Stimulated activated CD8-positive, alpha-beta memory T cell treated with anti-CD3 and anti-CD28 coated beads, Interleukin-4, amount 100 ng/mL, for 4 hours (primary cell): Measurements from ENCODE around the gene KATNAL1.
"Not testable (repeated sequence)": the region's sequence is repeated elsewhere in the genome, so short reads cannot be mapped to it uniquely, and the experiment has no call there.

Experiments
- DNase-seq, 2 donors: peaks; one replicate each; pipeline ENCODE4 v3.0.0-alpha.2; 2020; ENCODE audit warnings: low read depth in 2 of 2, low spot score in 1 of 2

The KATNAL1 gene

DNA sequence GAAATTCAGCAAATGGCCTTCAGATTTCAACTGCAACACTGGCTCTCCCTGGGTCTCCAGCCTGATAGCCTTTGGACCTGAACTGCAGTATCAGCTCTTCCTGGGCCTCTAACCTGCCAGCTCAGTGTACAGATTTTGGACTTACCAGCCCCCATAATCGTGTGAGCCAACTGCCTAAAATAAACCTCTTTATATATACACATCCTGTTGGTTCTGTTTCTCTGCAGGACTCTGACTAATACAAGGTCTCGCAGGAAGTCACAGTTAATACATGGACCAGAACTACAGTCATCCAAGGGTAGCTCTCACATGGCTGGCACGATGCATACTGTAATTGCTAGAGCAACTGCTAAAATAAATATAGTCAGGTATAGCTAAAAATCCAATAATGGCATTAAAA lies 85.1 kb downstream of the KATNAL1 start:
- DNase-seq, result no peak

DNA sequence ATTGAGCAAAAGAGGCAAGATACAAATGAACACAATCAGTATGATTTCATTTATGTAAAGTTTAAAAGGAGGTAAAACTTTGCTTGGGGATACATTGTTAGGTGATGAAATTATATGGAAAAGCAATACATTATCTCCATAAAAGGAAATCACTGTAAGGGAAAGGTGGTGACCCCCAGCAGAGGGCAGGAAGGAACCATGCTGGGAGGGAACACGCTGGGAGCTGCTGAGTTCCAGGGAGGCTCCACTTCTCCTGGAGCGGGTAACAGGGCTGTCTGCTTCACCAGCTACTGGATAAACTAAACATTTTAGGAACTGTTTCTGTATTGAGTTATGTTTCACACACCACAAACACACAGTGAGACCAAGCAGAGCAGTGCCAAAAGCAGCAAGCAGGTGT lies 91.2 kb downstream of the KATNAL1 start:
- no peak for DNase-seq

DNA sequence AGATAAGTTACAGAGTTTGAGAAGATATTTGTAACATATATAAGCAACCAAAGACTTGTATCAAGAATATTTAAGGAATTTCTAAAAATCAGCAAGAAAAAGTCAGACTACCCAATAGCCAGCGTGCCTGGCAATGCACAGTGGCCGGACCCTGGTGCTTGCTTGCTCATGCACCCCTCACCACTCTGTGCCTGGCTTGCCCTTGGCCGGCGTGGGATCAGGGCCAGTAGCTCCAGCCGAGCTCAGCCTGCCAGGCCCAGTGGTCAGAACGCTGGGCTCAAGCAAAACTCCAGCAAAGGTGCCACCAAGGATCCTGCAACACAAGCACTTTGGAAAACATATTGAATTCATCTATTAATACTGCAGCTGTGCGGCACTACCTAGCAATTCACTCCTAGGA lies 95.1 kb downstream of the KATNAL1 start:
- DNase-seq, result no peak

DNA sequence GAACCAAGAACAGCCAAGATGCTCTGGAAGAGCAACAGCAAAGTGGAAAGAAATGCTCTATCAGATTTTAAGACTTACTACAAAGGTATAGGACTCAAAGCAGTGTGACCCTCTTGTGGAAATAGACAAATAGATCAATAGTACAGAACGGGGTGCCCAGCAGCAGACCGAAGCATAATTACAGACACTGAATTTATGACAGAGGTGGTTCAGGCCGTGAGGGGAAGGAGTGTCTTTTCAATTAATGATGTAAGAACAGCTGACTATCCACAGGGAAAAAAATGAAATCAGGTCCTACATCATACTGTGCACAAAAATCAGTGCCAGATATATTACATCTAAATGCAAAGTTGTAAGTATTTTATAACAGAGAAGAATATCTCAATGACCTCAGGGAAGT lies 95.6 kb downstream of the KATNAL1 start:
- no peak for DNase-seq

DNA sequence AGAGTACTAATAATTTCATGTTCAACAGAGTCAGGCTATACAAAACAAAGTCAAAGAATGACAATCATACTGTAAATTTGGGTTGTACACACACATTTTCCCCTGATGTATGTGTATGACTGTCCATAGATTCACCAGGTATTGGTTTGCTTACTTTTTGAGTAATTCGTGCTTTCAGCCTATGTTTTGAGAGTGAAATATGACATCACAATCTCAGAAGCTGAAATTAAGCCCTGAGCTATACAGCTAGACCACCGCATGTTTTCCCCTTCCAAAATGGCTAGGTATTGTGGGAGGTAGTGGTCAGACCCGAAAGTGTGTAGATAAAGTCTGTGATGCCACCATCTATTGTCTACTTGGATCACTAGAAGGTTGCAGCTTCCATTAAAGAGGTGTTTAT lies 102.8 kb downstream of the KATNAL1 start:
- DNase-seq, result no peak

DNA sequence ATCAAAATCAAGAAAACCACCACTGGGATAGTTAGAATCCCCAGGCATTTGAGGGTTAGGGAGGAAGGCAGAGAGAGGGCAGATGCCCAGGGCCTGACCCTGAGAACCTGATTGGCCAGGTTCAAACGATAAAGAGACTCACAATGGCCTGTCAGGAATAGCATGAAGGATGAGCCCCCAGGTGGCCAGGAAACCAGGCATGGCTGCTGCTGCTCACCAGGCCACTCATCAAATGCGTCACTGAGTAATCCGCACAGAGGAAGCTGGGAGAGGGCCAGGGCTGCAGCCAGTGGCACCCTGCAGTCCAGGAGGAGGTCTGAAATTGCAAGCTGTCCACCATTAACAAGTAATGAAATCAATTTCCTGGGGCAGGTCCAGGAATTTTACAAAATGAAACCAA lies 111.3 kb downstream of the KATNAL1 start:
- DNase-seq, result no peak

DNA sequence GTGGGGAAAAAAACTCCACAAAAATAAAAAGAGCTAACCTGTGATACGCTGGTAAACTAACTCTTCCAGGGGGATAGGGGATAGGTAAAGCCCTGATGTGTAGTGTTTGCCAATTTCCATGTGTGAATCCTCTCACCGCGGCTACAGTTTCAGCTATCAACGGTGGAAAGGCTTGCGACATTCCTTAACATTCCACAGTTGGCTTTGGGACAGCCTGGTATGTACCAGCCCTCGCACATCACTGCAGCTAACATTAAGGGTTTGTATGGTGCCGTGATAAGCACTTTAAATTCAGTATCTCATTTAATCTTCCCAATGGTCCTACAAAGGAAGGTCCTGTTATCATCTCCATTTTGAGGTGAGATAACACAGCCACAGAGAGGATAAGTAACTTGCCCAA lies 112.4 kb downstream of the KATNAL1 start:
- no peak for DNase-seq

DNA sequence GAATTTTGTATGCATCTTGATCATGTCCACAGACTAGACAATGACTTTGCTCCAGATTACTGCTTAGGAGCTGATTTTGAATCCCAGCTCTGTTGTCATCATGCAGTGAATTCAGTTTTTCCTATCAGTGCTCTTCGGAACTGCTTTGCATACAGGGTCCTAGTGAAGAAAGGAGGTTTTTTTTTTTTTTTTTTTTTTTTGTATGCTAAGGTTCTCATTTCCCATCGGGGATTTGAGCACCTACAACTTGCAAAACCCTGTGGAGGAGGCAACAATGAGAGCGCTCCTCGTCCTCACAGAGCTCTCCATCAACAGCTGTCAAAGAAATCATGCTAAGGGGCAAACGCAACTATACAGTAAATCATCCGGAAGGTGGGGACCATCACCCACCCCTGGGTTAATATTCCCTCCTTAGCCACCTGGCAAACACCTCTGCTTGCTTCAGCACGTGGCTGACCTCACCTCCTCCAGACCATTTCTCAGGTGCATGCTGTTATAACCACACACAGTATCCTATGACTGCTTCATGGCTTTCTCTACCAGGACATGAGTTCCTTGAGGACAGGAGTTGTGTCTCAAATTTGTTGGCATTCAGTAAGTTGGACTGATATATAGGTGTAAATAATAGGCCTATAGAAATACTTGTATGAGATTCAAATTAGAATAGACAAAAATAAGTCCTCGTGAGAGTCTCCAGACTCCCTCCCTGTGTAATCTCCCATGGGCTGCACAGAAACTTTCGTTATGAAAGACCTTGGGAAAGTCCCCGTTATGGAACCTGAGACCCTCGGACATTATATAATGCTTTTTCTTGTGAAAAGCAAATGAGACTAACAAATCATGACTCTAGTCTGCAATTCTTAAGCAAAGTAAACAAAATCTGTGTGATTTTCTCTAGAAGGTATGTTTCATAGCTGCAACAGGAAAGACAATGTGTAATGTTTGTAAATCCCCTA lies 113.8 kb downstream of the KATNAL1 start:
- DNase-seq, result no peak

DNA sequence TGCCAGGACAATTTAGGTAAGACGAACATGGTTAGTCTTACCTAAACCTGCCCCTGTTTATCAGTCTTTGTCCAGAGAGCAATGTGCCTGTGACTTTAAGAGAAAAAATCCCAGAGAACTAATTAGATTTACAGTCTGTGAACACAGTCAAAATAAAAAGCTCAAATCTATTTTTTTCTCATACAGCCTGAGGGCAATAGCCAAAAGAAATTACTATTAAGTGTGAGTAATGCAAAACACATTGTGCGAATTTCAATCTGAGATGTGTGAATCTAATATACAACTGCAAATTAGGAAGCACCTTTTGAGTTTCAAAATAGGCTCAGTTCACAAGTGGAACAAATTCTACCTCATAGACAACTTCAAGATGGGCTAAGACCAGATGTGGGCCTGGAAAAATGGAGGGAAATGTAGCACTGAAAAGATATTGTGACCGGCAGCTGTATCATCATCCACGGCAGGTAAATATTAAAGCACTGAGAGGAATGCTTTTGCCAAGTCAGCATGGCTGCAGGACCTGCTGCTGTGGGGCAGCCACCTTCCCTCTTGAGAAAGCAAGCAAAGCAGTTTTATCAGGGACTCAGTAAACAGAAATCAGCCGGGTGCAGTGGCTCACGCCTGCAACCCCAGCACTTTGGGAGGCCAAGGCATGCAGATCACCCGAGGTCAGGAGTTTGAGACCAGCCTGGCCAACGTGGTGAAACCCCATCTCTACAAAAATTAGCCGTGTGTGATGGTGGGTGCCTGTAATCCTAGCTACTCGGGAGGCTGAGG lies 114.8 kb downstream of the KATNAL1 start:
- no peak for DNase-seq

DNA sequence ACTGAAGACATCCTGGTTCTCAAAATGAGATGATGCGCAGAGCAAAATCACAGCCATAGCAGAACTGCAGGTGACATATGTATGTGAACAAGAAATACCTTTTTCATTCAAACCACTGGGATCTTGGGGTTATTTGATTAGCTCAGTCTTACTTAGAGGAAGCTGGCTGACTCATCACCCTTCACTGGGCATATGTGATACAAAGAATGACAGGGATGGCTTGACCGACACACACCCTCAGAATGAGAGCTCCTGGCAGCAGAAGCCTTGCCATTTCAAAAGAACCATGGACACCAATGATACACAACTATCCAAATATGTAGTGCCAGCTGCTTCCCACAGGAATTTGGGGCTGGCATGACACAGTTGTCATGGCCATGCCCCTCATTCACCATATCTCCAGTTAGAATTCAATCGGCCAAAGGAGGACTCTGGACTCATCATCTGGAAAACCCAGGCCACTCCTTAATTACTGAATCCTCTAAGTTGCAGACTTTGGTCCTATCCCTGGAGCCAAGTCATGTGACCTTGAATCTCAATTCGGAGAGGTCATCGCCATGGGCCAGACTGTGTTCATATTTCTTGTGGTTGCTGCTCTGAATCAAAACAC lies 115.8 kb downstream of the KATNAL1 start:
- no peak for DNase-seq

DNA sequence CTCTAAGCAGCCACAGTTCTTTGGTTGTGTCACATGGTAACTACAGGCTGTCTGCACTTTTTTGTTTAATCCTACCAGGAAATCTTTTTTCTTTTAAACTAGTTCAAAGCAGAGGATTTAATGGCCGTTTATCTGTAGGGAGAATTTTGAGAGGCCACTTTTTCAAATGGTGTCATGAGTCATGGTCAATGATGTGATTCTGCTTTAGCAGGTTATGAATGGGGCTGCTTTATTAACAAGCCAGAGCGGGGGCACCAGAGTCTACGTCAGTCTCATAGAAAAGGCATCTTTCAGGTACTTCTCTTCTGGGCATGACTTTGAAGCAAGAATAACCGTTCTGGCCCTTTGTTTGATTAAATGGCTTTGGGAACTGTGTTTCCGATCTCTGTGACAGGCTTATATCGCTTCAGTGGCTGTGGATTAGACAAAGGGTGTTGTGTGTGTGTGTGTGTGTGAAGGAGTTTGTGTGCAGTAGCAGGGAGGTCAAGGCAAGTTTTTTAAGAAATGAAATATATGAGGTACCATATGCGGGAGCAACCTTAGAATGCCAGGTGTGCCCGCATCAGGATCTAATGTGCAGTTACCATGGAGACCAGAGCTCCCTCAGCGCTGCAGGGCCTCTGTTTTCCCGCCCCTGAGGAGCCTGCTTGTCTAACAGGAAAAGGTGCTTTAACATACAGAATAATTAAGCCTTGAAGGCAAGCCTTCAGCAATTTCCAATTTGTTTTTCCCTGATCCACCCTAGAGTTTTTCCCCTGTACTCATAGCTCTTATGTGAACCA lies 120.5 kb downstream of the KATNAL1 start:
- no peak for DNase-seq

DNA sequence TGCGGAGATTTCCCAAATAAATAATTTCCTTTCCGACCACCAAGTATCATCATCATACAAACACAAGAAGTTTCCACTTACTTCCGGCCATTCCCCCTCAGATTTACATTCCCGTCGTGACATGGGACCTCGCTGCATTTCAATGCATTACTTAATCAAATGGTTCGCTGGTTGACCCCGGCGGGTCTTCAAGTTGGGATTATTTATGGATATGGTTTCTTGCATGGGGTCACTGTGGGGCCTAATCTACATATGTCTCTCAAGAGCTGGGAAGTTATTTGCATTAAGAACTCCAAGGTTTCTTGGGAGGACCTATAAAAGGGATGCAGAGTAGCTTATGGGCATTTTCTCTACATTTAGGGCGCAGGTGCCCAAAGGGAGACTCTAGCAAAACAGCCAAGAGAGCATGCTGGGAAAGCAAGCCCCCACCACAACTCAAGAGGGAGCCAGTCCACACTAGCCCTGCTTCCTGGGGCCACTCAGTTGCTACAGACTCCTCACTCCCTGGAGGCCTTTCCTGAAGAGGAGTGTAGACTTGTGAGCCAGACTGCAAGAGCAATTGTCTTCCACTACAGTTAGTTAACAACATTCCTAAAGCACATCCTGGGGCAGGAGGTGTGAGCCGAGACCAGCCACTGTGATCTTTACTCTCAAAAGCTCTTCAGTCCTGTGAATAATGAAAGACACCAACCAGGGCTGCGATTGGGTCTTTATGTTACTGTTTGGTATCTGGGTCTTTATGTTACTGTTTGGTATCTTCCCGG lies 125.3 kb downstream of the KATNAL1 start:
- no peak for DNase-seq

DNA sequence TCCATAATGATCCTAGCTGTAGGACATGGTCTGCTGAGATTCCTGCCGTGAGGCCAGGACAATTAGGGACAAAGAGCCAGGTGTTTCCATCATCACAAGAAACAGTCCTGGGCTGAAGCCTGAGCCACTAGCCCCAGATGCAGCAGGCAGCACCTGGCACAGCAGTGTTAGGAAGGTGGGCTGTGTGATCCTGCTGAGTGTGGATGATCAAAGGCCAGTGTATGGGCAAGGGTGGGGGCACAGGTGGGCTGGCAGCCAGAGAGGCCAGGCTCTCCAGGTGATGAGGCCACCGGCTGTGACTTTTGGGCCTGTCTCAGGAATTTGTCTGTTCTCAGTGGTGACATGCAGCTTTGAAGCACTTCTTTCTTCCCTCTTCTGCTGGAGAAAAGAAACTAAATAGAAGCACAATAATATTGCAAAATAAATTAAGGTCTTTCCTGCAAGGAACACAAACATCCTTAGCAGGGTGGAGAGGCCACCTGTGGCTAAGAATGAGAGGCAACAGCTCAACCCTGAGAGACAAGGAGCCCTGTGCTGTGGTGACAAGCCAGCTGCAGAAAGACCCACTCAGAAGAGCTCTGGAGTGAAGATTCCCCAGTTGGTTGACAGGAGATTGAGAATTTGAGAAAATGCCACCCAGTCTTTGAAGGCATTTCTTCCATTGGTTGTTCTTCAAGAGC lies 127.6 kb downstream of the KATNAL1 start:
- DNase-seq, result no peak

DNA sequence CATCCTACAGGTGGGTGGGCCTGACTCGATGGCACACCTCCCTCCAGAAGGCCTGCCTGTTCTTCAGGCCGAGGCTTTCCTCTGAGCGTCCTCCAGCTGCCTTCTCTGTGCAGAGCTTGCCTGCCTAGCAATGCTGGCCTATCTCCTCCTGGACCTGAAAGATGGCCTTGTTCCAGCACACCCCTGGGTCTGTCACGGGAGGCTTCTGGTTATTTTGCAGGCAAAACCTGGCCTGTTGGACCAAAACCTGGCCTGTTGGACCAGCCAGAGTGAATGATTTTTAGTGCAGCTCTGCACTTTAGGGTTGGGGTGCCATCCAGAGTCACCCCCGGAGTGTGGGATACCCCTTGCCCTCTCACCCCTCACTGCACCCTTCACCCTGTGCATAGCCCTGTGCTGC lies 128.4 kb downstream of the KATNAL1 start:
- DNase-seq, result no peak

DNA sequence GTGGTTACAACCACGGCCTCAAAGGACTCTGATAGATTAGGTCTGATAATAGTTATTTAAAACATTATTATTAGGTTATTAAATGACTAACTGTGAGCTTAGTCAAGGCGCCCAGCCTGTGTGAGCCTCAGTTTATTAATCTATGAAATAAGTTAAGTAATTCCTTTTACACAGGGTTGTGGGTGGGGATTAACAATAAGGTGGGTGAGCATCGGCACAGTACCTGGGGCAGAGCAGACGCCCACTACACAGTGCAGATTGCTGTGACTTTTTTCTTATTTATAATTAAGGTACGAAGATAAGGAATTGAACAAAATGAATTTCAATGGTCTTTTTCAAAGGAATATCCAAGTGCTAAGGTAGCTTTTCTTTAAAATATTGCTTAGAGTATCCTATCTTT lies 132.2 kb downstream of the KATNAL1 start:
- DNase-seq, result no peak

DNA sequence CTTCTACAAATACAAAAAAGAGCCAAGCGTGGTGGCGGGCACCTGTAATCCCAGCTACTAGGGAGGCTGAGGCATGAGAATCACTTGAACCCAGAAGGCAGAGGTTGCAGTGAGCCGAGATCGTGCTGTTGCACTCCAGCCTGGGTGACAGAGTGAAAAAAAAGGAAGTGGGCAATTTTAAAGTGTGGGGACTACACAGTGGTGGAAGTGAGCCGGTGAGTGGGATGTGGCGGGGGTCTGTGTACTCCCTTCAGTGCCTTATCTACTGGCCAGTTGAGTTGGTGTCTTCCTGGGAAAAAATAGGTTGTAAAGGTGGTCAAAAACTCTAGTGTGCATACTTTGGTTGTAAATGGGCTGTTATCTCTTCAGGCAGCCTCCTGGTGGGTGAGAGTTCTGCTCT lies 133.1 kb downstream of the KATNAL1 start:
- DNase-seq, result not testable (repeated sequence)

DNA sequence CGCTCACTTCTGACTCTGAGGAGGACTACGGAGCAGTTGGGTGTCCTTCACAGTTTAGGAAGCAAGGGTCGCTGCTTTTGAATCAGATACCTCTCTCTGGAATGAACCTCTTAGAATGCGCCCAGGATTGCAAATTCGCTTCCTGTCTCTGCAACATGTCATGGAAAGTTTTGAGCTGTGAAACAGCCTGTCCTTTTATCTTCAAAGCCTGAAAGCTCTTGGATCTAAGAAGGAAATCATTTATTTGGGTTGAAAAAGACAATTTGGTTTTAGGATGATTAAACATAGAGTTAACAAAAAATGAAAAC lies 134.1 kb downstream of the KATNAL1 start:
- DNase-seq, result no peak

DNA sequence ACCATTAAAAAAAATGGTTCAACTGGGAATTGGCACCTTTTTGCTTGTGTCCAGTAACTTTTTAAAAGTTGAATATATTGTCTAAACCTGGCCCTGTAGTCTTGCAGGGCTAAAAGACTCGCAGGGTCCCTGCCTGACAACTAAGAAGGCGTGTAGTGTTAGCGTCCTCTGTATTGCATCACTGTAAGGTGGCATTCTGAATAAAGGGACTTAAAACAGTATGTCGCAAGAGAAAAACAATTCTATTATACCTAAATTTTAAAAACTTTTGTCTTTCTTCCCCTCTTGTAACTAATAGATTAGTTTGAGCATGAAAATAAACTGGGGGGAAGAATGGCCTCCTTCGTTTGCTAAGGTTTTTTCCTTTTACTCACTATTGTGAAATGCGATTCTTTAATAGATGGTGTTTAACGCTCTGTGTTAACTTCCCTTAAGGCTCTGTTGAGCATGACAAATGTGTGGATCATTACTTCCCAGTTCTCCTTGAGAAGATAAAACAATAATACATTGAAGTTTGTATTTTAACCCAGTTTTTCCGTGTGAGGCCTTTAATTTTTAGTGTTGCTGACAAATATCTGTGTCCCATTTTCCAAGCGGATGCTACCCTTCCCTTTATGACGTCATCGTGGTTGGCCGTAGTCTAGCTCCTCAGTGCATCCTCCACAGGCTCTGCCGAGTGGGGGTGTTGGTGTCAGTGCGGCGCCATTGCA lies 134.6 kb downstream of the KATNAL1 start:
- DNase-seq, result no peak

DNA sequence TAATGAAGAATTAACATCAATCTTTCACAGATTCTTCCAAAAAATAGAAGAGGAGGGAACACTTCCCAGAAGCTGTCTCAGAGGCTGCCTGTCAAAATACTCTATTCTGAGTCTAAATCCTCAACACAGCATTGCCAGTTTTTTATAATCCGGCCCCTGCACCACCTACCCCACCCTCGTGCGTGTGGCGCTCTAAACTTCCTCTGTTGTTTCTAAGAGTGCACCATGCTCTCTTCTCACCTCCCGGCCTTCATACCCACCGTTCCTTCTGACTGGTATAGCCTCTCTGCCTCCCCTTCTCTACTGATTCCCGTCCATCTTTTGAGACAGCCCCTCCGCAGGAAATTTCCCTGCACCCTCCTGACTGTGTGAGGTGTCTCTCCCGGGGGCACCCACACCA lies 136.8 kb downstream of the KATNAL1 start:
- no peak for DNase-seq
